Retinal pigment epithelial cell (primary cell): ENCODE results near the gene POU2F3.

Source experiments
- DNase-seq: peaks from one replicate; pipeline ENCODE4 v3.0.0-alpha.2; 2010; ENCODE audit warnings: low read depth
- H3K4me3 ChIP-seq: 2 replicates; pipeline ENCODE4 v1.5.1; 2011; ENCODE audit warnings: mild to moderate bottlenecking, low read length, control low read depth, moderate library complexity
- TF ChIP-seq, protein P1 (sequence below): conservative IDR thresholded peaks from 2 replicates; pipeline ENCODE4 v1.5.1; 2011; ENCODE audit warnings: low read depth, low read length, control low read depth, inconsistent platforms

POU2F3 gene

DNA sequence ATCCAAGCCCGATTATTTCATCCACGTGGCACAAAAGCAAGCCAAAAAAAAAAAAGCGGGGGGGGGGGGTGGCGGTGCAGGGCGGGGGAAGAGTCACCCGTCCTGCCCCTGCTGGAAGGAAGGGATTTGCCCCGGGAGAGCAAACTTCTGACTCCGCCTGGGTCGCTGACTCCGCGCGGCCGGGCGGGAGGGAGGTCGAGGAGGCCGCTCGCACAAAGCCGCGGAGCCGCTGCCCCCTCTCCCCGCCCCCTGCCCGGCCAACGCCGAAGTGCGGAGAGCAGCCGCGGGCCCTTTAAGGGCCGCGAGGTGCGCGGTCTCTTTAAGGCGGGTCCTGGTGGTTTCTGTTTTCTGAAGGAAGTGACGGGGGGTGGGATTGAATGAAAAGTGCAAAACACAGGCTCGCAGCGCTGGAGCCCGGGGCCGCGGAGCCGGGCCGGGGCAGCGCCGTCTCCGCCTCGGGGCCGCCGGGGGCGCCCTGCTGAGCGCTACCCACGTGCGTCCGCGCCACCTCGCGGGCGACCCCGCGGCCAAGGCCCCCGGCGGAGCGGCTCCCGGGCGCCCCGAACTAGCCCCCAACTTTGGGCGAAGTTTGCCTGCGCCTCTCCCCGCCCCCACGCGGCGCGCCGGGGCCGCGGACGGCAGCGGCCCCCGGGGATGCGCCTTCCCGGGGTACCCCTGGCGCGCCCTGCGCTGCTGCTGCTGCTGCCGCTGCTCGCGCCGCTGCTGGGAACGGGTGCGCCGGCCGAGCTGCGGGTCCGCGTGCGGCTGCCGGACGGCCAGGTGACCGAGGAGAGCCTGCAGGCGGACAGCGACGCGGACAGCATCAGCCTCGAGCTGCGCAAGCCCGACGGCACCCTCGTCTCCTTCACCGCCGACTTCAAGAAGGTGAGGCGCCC, 29.1 kb upstream of the POU2F3 start, which contains the start of gene OAF:
TSS of gene OAF (plus strand) at position 407 of the 896 bp plus-strand sequence. CDS start at position 655, 248 bp downstream.
- TF ChIP-seq, protein P1, sequence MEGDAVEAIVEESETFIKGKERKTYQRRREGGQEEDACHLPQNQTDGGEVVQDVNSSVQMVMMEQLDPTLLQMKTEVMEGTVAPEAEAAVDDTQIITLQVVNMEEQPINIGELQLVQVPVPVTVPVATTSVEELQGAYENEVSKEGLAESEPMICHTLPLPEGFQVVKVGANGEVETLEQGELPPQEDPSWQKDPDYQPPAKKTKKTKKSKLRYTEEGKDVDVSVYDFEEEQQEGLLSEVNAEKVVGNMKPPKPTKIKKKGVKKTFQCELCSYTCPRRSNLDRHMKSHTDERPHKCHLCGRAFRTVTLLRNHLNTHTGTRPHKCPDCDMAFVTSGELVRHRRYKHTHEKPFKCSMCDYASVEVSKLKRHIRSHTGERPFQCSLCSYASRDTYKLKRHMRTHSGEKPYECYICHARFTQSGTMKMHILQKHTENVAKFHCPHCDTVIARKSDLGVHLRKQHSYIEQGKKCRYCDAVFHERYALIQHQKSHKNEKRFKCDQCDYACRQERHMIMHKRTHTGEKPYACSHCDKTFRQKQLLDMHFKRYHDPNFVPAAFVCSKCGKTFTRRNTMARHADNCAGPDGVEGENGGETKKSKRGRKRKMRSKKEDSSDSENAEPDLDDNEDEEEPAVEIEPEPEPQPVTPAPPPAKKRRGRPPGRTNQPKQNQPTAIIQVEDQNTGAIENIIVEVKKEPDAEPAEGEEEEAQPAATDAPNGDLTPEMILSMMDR: no peak
- DNase-seq: peak; percentile 43
- H3K4me3 ChIP-seq: peak within 1 kb of the TSS; percentile 60

DNA sequence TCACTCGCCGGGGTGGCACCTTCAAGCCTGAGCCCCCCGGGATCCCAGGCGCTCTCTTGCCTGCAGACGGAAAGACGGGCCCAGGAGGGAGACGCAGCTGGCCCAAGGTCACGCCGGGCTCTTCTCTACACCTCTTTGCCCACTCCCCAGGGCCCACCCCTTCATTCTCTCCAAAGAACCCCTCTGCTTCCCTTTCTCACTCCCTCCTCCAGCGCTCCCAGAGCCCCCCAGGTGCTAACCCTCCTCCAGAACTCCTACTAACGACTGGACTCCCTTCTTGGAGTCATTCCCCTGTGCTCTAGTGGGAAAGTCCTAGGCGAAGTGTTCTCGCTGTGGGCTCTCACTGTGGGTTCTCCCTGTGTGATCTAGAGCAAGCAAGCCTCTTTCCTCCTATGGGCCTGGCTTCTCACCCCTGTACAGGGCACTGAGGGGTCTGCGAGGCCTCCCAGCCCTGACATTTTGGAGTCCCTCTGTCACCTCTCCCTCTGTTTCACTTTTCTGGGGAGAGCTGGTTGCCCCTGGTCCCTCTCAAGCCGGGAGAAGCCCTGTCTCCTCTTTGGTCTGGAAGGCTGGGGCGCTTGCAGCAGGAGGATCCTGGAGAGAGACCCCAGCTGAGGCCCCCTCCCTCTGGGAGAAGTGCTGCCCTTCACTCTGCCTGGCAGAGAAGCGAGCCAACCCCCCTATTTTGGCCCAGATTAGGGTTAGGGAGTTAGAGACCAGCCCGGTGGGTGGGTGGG, 28.2 kb upstream of the POU2F3 start:
- TF ChIP-seq, protein P1: no peak
- no peak for DNase-seq
- H3K4me3 ChIP-seq: peak overlapping the region; percentile 60

DNA sequence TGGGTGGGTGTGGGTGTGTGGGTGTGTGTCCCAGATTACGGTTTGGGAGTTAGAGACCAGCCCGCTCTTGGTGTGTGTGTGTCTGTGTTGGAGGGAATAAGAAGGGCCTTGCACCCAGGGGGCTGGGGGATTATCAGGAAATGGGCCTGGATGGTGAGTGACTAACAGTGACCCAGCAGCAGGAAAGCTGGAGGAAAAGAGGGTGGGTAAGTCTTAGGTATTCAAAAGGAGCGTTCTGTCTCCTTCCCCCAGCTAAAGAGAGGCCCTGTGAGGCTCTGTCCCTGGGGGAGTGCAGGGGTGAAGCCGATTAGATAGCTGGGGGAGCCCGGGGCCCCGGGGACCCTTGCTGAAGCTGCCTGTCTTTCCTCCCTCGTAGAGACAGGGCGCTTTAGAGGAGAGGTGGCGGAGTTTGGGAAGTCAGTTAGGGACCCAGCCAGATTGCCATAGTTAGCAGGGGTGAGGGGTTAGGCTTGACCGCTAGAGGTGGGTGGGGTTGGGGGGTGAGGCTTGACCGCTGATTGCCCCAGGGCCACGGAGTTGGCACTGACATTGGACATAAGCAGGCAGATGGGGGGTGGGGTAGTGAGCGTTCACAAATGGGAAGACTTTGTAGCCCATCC, 27.6 kb upstream of the POU2F3 start:
- TF ChIP-seq, protein P1: no peak
- no peak for DNase-seq
- H3K4me3 ChIP-seq: peak overlapping the region; percentile 34

DNA sequence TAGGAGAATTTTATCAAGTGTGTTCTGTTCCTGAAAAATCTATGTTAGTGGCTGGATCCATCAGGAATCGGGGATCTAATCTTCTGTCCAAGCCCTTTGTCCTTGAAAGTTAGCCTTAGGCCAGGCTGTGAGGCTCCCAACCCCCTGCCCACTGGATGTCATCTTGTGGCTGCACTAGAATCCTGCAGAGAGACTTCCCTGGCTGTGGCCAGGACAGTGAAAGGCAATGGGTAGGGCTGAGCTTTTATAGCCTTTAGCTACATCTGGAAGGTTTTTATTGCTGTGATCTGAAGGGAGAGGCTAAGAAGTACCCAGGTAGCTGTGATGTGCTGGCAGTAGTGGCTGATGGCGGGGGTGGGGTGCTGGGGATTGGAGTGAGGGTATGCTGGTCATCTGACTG, 27.0 kb upstream of the POU2F3 start:
- TF ChIP-seq, protein P1: no peak
- peak overlapping the region; percentile 34 for H3K4me3 ChIP-seq

DNA sequence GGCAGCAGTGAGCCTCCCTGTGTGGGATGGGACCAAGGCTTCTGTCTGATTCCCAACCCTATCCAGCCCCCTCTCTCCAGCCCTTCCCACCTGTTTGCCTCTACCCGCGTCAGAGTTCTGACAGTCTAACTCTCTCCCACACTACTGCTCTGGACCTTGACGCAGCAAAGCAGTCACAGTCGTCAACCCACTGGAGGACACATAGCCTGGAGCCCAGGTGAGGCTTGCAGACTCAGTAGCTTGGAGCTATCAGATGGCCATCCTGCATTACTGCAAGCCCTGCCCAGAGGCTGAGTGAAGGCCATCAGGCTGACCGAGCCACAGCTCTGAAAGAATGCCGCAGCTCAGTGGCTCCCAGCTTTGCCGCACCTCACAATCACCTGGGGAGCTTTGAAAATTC, 25.4 kb upstream of the POU2F3 start:
- no peak overlapping the region for H3K4me3 ChIP-seq
- DNase-seq: no peak
- TF ChIP-seq, protein P1: no peak

More for the DNA sequence above, 27.0 kb upstream of the POU2F3 start:
- no peak for DNase-seq

DNA sequence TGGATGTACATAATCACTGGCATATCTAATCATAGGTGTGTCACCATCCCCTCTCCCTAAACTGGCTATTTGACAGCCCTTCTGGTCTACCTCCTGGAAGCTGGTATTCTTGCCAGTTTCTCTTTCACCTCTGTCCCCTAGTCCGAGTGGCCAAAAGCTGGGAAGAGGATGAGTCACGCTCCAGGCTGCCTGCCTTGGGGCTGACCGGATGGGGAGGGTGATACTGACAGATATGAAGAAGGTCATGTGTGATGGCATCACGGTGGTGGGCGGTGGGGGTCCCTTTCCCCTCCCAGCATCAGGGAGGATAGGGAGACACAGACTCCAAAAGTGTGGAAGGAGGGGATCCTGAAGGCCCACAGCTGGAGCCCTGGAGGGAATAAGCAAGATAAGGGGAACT, 24.3 kb upstream of the POU2F3 start:
- no peak for DNase-seq
- TF ChIP-seq, protein P1: no peak
- H3K4me3 ChIP-seq: no peak overlapping the region
